Measurements from ENCODE around the gene EPN3.

Gene EPN3

DNA sequence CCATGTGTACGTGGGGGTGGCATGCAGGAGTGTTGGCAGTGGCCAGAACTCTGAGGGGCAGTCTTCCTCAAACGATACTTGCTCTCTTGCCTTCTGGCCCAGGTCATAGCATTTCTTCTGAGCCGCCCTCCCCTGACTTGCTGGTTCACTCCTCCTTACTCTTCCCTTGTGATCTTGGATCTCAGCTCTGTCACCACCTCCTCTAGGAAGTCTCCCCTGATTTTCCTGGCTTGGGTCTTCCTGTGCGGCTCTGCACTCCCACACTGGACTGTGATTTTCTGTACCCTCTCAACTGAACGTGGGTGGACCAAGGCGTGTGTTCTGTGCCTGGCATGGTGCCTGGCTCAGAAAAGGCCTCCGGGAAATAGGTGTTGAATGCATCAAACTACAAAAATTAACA, 2.9 kb downstream of the EPN3 start:
- DNase-seq = no peak

DNA sequence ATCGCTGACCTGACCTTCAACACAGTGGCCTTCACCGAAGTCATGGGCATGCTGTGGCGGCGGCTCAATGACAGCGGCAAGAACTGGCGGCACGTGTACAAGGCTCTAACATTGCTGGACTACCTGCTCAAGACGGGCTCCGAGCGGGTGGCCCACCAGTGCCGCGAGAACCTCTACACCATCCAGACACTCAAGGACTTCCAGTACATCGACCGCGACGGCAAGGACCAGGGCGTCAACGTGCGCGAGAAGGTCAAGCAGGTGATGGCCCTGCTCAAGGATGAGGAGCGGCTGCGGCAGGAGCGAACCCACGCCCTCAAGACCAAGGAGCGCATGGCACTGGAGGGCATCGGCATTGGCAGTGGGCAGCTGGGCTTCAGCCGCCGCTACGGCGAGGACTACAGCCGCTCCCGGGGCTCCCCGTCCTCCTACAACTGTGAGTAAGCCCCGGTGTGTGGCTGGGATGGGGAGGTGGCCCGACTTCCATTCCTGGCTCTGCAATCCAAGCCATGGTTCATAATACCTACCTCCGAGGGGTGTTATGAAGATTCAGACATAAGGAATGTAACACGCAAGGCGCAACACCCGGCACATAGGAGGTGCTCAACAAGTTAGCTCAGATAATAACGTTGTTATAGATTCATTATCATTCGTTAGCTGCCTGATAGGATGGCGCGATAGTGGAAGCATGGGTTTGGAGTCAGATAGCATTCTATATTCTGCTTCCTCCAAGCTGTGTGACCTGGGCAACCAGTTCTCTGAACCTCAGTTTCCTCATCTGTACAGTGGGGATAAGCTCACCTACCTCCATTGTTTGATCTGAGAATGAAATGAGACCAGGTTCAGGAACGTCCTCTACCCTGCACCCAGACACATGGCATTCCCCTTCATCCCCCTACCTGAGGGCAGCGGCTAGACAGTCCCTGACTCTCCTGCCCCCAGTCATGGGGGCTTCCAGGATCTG, 4.4 kb downstream of the EPN3 start:
- DNase-seq = no peak

DNA sequence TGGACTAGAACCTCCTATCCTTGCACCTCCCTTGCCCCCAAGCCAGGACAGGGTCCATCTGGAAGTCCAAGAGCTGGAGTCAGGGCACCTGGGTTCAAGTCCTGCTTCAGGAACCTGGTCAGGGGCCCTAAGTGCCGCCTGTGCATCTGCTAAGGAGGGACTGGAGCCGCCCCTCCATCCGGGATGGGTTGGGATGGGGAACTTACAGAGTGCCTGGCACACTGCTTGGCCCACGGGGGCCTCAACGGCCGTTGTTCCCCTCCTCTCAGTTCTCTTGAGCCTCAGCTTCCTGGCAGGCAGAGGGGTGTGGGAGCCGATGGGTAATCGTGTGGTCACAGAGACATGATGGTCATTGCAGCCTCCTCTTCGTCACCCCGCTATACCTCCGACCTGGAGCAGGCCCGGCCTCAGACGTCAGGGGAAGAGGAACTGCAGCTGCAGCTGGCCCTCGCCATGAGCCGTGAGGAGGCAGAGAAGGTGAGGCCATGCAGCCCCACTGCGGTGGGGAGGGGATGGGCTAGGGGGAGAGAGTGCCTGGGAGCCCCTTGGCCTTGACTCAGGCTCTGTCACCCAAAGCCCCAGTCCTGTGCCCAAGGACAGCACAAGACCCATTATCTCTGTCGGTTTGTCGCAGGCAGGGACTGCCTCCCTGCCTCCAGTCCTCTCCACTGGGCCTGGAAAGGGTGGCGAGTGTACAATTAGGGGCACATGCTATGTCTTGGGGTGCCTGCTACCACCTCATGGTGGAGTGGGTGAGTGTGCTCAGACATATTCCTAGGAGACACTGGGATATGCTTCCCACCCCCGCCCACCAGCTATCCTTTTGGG, 5.4 kb downstream of the EPN3 start:
- DNase-seq = no peak

DNA sequence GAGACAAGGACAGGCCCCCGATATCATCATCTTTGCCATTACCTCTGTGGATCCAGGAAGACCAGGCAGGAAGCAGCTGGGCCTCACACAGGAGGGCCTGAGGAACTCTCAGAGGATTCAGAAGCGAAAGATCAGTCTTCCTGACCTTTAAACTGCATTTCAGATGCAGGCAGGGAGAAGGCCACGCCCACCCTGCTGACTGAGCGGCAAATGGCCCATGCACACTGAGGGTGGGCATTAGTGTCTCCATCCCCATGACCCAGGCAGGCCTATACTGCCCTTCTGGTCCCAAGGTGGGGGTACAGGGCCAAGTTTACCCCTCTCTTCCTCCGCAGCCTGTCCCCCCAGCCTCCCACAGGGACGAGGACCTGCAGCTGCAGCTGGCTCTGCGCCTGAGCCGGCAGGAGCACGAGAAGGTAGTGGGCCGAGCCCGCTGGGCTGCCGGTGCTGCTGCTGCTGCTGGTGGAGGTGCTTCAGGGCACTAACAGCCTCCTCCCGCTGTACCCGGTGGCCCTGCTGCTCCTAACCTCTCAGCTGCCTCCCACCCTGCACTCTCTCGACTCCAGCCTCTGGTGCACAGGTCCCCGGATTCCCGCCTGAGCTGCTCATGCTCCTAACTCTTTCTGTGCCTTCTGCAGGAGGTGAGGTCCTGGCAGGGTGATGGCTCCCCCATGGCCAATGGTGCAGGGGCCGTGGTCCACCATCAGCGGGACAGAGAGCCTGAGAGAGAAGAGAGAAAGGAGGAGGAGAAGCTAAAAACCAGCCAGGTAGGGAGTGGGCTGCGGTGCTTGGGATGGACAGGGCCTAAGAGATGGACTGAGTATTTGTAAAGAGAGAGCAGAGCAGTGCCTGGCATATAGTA, 6.2 kb downstream of the EPN3 start:
- DNase-seq = no peak

DNA sequence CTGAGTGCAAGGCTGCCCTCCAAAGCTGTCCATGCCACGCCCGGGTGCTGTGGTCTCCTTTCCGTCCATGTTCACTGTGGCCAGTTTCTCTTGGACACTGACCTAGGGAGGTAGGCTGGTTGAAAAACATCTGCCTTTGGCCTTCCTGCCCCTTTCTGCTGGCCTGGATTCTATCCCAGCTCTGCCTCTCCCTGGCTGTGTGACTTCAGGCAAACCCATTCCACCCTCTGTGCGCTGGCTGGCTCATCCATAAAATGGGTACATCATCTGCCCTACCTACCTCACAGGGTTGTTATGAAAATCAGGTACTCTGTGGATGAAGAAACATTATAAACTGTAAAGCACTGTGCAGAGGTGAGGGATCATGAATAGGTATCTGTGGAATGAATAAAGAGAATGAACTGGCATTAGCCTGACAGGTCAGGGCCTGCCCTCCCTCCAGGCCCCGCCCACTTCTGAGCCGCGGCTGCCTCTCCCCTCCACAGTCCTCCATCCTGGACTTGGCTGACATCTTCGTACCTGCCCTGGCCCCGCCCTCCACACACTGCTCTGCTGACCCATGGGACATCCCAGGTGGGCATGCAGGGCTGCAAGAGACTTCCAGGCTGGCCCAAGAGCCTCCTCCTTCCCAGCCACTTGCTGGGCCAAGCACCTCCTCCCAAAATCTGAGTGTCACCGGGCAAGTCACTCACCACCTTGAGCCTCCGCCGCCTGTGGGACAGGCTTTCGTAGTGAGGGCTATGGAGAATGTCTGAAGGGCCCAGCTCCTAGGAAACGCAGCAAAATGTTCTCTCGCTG, 7.4 kb downstream of the EPN3 start:
- no peak for DNase-seq

DNA sequence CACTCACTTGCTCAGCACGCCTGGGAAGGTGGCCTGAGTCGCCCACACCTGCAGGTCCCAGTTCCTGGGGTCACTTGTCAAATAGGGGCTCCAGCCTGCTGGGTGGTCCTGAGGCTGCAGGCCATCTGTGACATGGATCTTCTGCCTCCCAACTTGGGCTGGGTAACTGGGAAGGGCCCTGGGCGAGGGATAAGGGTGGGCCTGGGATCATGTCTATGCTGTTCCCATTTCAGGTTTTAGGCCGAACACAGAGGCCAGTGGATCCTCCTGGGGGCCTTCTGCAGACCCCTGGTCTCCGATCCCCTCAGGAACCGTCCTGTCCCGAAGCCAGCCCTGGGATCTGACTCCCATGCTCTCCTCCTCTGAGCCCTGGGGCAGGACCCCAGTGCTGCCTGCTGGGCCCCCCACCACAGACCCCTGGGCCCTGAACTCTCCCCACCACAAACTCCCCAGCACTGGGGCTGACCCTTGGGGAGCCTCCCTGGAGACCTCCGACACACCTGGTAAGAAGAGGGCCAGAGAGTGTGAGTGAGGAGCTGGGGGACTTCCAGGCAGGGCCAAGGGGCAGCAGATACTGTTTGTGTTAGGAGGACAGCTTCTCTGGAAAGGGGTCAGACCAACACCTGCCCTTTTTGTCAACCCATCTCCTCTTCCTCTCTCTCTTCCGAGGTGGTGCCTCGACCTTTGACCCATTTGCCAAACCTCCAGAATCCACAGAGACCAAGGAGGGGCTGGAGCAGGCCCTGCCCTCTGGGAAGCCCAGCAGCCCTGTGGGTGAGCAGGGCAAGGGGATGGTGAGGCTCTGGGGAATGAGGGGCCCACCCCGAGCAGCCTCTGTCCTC, 8.2 kb downstream of the EPN3 start:
- no peak for DNase-seq

DNA sequence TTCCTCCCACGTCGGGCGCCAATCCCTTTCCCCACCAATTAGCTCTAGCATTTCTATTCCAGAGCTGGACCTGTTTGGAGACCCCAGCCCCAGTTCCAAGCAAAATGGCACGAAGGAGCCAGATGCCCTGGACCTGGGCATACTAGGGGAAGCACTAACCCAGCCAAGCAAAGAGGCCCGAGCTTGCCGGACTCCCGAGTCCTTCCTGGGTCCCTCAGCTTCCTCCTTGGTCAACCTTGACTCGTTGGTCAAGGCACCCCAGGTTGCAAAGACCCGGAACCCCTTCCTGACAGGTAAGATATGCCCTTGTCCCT, 8.8 kb downstream of the EPN3 start:
- DNase-seq = no peak

DNA sequence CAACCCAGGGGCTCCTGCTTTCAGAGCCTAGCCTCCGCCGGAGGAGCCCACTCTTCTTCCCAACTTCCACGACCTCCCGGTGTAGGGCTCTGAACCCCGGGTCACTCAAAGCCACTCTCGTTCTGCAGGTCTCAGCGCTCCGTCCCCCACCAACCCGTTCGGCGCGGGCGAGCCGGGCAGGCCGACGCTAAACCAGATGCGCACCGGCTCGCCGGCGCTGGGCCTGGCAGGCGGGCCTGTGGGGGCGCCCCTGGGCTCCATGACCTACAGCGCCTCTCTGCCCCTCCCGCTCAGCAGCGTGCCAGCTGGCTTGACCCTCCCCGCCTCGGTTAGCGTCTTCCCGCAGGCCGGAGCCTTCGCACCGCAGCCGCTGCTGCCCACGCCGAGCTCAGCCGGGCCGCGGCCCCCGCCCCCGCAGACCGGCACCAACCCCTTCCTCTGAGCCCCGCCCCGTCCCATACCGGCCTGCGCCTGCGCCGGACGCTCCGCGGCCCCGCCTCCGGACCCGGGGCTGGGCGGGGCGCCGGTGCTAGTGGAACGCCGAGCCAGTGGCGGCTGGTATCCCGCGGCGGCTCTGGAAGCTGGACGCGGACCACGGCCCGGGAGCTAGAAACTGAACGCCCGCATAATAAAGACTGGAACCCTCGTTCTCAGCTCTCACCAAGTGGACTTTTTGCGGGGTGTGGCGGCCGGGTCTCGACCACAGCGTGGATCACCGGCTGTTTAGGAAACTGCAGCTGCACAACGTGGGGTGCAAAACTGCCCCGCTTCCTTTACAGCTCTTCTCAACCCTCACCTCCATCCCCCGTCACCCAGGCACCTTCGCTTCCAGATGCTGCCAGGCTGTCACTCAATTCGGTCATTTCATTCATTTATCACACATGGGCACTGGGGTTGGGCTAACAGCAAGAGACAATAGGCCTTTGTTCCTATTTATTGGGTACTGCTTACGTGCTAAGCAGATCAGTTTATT, 9.5 kb downstream of the EPN3 start:
- peak; percentile 83 to 86 for DNase-seq

DNA sequence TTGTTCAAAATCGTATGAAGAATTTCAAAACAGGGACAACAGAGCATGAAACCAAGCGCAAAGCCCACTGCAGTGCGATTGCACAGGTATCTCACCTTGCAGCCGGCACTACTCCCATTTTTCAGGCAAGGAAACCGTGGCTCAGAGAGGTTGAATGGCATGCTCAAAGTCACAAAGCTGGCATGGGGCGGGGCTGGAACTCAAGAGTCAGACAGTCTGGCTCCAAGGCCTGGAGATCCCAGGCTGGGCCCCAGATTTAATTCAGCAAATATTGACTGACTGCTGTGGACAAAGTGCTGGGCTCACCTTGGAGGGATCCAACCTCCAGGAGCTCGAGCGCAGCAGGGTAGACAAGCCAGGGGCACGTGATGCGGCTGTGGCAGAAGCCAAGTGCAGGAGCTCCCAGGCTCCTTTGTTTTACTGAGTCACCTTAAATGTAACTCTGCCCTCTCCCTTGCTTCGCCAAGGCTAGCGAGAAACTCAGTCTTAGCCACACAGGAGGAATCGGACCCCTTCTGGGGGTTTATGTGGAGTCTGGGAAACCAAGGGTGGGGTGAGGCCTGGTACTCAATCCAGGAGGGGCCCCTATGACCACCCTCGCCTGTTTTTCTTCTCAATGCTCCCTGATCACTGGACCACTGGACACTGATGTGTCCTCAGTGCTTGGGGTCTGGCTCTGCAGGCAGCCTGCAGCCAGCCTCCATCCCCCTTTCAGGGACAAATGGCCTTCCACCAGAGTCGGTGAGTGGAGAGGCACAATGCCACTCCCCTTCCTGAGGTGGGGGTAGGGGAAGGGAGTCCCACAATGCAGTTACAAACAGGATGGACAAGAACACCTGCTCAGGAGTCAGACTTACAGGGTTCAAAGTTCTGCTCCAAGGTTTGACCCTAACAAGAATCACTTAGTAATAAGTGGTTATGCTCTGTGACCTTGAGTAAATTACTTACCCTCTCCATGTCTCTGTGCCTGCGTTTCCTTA, 10.6 kb downstream of the EPN3 start:
- DNase-seq = peak in 1 of 2 experiments; percentile 68

DNA sequence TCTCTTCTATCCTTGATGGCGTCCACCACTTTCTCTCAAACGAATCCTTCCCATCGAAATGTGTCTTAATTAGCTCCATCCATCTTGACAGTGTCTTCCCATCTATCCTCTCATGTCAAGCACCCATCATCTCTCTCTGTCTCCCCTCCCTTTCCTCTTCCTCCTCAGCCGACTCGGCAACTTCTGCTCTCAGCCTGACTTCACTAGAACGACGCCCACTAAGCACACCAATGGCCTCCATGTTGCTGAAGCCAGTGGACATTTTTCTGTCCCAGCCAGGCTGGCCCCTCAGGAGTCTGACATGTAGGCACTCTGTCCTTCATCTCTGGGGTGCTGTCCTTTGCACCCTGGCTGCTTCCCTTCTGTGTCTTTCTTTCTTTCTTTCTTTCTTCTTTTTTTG, 12.0 kb downstream of the EPN3 start:
- no peak for DNase-seq

DNA sequence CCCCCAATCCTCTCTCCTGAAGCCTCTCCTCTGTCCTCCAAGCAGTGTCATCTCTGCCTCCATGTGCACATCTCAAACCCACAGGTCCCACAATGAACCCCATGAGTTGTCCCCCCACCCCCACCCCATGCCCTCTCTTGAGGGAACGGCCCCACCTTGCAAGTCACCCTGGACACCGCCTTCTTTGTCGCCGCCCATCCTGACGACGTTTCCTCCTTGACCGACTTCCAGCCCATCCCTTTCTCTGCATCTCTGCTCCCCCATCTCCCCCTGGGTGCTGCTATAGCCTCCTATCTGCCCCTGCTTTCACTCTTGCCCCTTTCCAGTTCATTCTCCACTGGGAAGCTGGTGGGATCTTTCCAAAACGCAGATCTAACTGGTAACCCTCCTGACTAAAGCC, 12.8 kb downstream of the EPN3 start:
- DNase-seq = no peak

DNA sequence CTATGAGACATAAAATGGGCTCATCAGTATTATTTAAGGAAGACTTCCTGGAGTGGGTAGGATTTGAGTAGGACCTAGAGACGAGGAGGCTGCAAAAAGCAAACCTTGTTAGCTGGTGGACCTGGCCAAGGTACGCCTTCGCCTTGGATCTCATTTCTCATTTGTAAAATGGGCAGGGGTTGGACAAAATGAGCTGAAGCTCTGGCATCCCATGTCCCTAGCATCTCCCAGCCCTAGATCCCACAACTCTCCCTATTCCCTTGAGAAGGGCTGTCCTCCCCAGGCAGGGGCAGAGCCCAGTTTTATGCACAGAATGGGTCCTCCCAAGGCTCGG, 14.1 kb downstream of the EPN3 start:
- DNase-seq = no peak

DNA sequence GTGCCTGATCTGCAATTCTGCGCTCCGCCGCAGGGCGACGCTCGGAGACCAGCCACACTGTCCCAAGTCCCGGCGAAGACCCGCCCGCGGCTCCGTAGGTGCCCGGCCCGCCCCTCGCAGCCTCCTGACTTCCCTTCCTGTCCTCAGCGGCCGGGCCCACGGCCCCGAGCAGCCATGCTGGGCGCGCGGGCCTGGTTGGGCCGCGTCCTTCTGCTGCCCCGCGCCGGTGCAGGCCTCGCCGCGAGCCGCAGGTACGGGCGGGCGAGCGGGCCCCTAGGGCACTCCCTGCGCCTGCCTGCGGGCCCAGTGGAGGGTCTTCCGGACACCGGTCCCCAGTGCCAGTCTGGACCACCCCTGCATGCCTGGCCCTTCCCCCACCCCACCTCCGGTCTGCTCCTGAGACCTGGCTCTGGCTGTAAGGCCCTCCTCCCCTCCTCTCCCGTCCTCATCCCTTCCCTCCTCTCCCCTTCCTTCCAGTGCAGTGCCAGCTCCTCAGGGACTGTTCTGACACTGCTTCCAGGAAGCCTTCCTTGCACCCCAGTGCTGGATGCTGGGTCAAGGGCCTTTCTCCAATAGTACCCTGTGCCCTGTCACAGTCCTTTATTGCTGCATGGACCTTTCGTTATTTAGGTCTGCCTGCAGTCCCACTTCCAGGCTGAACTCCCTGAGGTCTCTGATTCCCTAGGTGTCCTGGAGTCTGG, 14.7 kb downstream of the EPN3 start, which contains the start of gene SPATA20:
Gene SPATA20, plus strand, starts transcription at position 140 of the 701 bp plus-strand sequence. Its CDS starts 35 bp downstream, at position 175.
- peak; percentile 92 for DNase-seq

DNA sequence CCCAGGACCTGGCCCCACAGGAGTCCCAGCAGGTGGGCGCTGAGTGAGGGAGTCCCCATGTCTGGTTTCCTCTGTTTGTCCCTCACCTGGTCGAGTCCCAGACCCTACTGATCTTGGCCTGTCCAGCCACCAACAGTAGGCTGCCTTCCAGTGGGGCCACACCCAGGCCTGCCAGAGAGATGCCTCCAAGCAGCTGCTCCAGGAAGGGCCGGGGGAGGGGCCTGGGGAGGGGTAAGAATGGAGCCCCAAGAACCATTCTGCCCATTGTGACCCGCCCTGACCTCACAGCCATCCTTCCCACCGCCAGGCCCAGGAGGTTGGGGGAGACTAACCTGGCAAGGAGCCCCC, 15.2 kb downstream of the EPN3 start:
- DNase-seq = no peak

DNA sequence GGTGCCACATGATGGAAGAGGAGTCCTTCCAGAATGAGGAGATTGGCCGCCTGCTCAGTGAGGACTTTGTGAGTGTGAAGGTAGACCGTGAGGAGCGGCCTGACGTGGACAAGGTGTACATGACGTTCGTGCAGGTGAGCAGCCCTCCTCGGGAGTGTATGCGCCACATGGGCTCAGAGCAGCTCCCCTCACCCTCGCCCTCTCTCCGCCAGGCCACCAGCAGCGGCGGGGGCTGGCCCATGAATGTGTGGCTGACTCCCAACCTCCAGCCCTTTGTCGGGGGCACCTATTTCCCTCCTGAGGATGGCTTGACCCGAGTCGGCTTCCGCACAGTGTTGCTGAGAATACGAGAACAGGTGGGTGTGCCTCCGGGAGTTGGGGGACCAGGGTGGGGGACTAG, 16.3 kb downstream of the EPN3 start:
- DNase-seq = no peak

DNA sequence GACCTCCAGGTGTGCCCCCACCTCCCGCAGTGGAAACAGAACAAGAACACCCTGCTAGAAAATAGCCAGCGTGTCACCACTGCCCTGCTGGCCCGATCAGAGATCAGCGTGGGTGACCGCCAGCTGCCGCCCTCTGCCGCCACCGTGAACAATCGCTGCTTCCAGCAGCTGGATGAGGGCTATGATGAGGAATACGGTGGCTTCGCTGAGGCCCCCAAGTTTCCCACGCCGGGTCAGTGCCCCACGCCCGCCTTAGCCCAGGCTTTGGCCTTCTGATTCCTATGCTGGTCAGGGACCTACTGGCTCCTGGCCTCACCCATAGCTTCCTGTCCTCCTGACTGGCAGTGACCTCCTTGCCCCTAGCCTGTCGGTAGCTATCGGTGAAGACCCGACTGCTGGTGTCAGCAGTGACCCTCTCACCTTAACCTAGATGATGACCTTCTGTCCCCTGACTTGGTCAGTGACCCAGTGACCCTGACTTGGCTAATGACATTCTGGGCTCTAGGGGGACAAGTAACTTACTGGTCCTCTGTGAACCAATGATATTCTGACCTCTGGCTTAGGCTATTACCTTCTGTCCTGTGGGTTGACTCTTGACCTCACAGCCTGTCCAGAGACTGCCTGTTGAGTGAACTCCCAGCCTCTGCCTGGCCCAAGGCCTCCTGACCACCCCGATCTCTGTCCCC, 16.9 kb downstream of the EPN3 start:
- DNase-seq = no peak

DNA sequence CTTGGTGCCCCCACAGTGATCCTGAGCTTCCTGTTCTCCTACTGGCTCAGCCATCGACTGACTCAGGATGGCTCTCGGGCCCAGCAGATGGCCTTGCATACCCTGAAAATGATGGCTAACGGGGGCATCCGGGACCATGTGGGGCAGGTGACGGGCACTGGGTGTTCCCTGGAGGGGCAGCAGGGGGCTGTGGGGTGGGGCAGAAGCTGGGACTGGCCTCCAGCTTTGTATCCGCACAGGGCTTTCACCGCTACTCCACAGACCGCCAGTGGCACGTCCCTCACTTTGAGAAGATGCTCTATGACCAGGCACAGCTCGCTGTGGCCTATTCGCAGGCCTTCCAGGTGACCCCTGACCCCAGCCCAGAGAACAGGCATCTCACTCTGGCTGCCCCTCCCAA, 17.4 kb downstream of the EPN3 start:
- no peak for DNase-seq

All from NCI-H2081 (cell line).